Activated B cell treated with CpG ODN at 0.5 μM for 24 hours (primary cell): ENCODE results near the gene ZNF556. TPM values are rescaled to one million over a fixed set of nuclear protein-coding genes. Genes with fewer than 3 reads are reported as not detected.

Source experiments
- ATAC-seq: fragments of 200-7000 bp; cut with Tn5 transposase; one replicate; pipeline ENCODE4 v1.10.0; 2021; ENCODE audit warnings: low read depth, mild to moderate bottlenecking, moderate library complexity
- CTCF ChIA-PET: fragments of 350-600 bp; sonication (Branson Sonifier 250); formaldehyde crosslinking; loops from one replicate; lab custom pipeline; 2021; ENCODE audit warnings: antibody characterized with exemption; lab: Charles Lee
- POLR2A ChIA-PET: fragments of 350-600 bp; sonication (Branson Sonifier 250); formaldehyde crosslinking; loops from one replicate; lab custom pipeline; 2021; ENCODE audit warnings: antibody characterized with exemption; lab: Charles Lee
- DNase-seq: peaks from one replicate; pipeline ENCODE4 v3.0.0; 2022
- H3K27ac Mint-ChIP-seq: one replicate; pipeline ENCODE4 v1.8.0; 2020; ENCODE audit warnings: mixed read lengths
- H3K27me3 Mint-ChIP-seq: one replicate; pipeline ENCODE4 v1.8.0; 2021; ENCODE audit warnings: mixed read lengths
- H3K36me3 Mint-ChIP-seq: one replicate; pipeline ENCODE4 v1.8.0; 2021; ENCODE audit warnings: low read depth, mixed read lengths
- H3K4me1 Mint-ChIP-seq: one replicate; pipeline ENCODE4 v1.8.0; 2021; ENCODE audit warnings: mixed read lengths
- H3K4me3 Mint-ChIP-seq: one replicate; pipeline ENCODE4 v1.8.0; 2020; ENCODE audit warnings: mild to moderate bottlenecking, mixed read lengths
- H3K9me3 Mint-ChIP-seq: one replicate; pipeline ENCODE4 v1.8.0; 2020; ENCODE audit warnings: mixed read lengths
- CTCF ChIP-seq: fragments of 200-600 bp; IDR thresholded peaks from one replicate; pipeline ENCODE4 v1.8.0; 2022; ENCODE audit warnings: antibody characterized with exemption, mild to moderate bottlenecking
- intact Hi-C: fragments of 100-400 bp; cut with micrococcal nuclease; formaldehyde crosslinking; loops from one replicate; pipeline ENCODE4 v1.15.1; 2024
- total RNA-seq: library from RNA; stranded (reverse); gene quantifications from 2 replicates; pipeline ENCODE4 v1.2.3, GENCODE V29; 2022

Gene ZNF556
- total RNA-seq, 1 donor from 2014 or later = not detected

- Mint-ChIP-seq H3K36me3 (peaks cover 31% of the 10 kb centered on the region), H3K4me3 (no peak overlapping the region), H3K27ac (no peak overlapping the region), H3K9me3 (peaks cover 1% of the 10 kb centered on the region), H3K27me3 (no peaks in the 10 kb centered on the region), H3K4me1 (peaks cover 27% of the 10 kb centered on the region)
- DNase-seq (no peak), ATAC-seq (no peak)
- intact Hi-C loops = no loop called here
- TF ChIP-seq CTCF = no peak
- POLR2A ChIA-PET = no interaction called here
- CTCF ChIA-PET = no interaction called here
Measured at GRCh38 chr19:2846180-2846894, 20.8 kb upstream of the ZNF556 start.

- H3K4me1 Mint-ChIP-seq = peaks cover 22% of the 10 kb centered on the region
- no peak overlapping the region for H3K4me3 Mint-ChIP-seq
- ATAC-seq (no peak), DNase-seq (no peak)
- intact Hi-C loops = no loop called here
- TF ChIP-seq CTCF = no peak
- POLR2A ChIA-PET = no interaction called here
- peaks cover 7% of the 10 kb centered on the region for H3K9me3 Mint-ChIP-seq
- CTCF ChIA-PET = no interaction called here
- H3K27ac Mint-ChIP-seq = no peak overlapping the region
- peaks cover 42% of the 10 kb centered on the region for H3K36me3 Mint-ChIP-seq
- H3K27me3 Mint-ChIP-seq = no peaks in the 10 kb centered on the region
Measured at GRCh38 chr19:2847507-2847906, 19.6 kb upstream of the ZNF556 start.

- Mint-ChIP-seq H3K27ac (no peak overlapping the region), H3K9me3 (peaks cover 17% of the 10 kb centered on the region), H3K4me3 (no peak overlapping the region), H3K27me3 (no peaks in the 10 kb centered on the region), H3K4me1 (peaks cover 13% of the 10 kb centered on the region), H3K36me3 (peaks cover 53% of the 10 kb centered on the region)
- CTCF ChIA-PET = no interaction called here
- ATAC-seq = no peak
- intact Hi-C loops = no loop called here
- POLR2A ChIA-PET = interaction anchor here (0.6 kb wide), 1 partner anchor 16 kb away, joined by 4 read pairs; no protein-coding TSS in a partner anchor
- no peak for TF ChIP-seq CTCF
- DNase-seq = no peak
Measured at GRCh38 chr19:2848616-2849015, 18.5 kb upstream of the ZNF556 start.

GRCh38 chr19:2850256-2850925, 16.7 kb upstream of the ZNF556 start:
- no peak overlapping the region for H3K27ac Mint-ChIP-seq
- peaks cover 62% of the 10 kb centered on the region for H3K36me3 Mint-ChIP-seq

More at GRCh38 chr19:2850256-2850925, 16.7 kb upstream of the ZNF556 start:
- Mint-ChIP-seq H3K9me3 (peaks cover 29% of the 10 kb centered on the region), H3K4me1 (peaks cover 11% of the 10 kb centered on the region), H3K27me3 (no peaks in the 10 kb centered on the region), H3K4me3 (no peak overlapping the region)
- intact Hi-C loops = no loop called here
- ATAC-seq (no peak), DNase-seq (no peak)
- ChIA-PET CTCF (interaction anchor here (1.4 kb wide), 1 partner anchor 9 kb away, joined by 4 read pairs; the partner anchor contains the start of gene ZNF555), POLR2A (interaction anchor here (0.6 kb wide), 1 partner anchor 343 kb away, joined by 3 read pairs; no protein-coding TSS in a partner anchor)
- no peak for TF ChIP-seq CTCF
